ENCODE results near the gene SEMA3B.

DNA sequence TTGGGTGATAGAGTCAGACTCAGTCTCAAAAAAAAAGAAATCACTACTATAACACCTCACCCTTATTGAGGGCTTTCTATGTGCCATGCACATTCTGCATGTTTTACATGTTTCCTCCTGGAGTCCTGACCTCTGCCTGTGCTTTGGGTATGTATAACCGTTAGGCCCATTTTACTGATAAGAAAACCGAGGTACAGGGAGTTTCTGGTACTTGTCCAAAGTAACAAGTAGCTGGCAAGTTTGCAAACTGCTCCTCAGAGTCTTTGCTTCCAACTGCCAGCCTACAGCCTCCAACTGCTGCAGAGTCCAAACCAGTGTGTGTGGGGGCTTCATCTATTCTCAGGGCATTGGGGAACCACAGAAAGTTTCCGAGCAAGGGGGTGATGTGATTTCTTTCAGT, 36.6 kb upstream of the SEMA3B start:
- TF ChIP-seq KAT7 (CRISPR knock-in tag; IDR thresholded peaks at IDR 0.05; ENCODE audit: borderline replicate concordance) (no peak), FOXK1 (CRISPR knock-in tag; IDR thresholded peaks at IDR 0.05) (no peak), ZBTB21 (CRISPR knock-in tag; IDR thresholded peaks at IDR 0.05; ENCODE audit: borderline replicate concordance) (no peak), ZNF232 (CRISPR knock-in tag; IDR thresholded peaks at IDR 0.05) (no peak), IRF2 (CRISPR knock-in tag; IDR thresholded peaks at IDR 0.05; ENCODE audit: borderline replicate concordance, low read depth) (no peak), NFYB (CRISPR knock-in tag; conservative IDR thresholded peaks at IDR 0.05; ENCODE audit: low read depth) (no peak), ZNF671 (CRISPR knock-in tag; IDR thresholded peaks at IDR 0.05) (no peak)
- TF ChIP-seq, protein P1, sequence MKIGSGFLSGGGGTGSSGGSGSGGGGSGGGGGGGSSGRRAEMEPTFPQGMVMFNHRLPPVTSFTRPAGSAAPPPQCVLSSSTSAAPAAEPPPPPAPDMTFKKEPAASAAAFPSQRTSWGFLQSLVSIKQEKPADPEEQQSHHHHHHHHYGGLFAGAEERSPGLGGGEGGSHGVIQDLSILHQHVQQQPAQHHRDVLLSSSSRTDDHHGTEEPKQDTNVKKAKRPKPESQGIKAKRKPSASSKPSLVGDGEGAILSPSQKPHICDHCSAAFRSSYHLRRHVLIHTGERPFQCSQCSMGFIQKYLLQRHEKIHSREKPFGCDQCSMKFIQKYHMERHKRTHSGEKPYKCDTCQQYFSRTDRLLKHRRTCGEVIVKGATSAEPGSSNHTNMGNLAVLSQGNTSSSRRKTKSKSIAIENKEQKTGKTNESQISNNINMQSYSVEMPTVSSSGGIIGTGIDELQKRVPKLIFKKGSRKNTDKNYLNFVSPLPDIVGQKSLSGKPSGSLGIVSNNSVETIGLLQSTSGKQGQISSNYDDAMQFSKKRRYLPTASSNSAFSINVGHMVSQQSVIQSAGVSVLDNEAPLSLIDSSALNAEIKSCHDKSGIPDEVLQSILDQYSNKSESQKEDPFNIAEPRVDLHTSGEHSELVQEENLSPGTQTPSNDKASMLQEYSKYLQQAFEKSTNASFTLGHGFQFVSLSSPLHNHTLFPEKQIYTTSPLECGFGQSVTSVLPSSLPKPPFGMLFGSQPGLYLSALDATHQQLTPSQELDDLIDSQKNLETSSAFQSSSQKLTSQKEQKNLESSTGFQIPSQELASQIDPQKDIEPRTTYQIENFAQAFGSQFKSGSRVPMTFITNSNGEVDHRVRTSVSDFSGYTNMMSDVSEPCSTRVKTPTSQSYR (CRISPR knock-in tag; IDR thresholded peaks at IDR 0.05), result no peak
- TF ChIP-seq, protein P2, sequence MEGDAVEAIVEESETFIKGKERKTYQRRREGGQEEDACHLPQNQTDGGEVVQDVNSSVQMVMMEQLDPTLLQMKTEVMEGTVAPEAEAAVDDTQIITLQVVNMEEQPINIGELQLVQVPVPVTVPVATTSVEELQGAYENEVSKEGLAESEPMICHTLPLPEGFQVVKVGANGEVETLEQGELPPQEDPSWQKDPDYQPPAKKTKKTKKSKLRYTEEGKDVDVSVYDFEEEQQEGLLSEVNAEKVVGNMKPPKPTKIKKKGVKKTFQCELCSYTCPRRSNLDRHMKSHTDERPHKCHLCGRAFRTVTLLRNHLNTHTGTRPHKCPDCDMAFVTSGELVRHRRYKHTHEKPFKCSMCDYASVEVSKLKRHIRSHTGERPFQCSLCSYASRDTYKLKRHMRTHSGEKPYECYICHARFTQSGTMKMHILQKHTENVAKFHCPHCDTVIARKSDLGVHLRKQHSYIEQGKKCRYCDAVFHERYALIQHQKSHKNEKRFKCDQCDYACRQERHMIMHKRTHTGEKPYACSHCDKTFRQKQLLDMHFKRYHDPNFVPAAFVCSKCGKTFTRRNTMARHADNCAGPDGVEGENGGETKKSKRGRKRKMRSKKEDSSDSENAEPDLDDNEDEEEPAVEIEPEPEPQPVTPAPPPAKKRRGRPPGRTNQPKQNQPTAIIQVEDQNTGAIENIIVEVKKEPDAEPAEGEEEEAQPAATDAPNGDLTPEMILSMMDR (IDR thresholded peaks at IDR 0.05), result no peak
- TF ChIP-seq, protein P3, sequence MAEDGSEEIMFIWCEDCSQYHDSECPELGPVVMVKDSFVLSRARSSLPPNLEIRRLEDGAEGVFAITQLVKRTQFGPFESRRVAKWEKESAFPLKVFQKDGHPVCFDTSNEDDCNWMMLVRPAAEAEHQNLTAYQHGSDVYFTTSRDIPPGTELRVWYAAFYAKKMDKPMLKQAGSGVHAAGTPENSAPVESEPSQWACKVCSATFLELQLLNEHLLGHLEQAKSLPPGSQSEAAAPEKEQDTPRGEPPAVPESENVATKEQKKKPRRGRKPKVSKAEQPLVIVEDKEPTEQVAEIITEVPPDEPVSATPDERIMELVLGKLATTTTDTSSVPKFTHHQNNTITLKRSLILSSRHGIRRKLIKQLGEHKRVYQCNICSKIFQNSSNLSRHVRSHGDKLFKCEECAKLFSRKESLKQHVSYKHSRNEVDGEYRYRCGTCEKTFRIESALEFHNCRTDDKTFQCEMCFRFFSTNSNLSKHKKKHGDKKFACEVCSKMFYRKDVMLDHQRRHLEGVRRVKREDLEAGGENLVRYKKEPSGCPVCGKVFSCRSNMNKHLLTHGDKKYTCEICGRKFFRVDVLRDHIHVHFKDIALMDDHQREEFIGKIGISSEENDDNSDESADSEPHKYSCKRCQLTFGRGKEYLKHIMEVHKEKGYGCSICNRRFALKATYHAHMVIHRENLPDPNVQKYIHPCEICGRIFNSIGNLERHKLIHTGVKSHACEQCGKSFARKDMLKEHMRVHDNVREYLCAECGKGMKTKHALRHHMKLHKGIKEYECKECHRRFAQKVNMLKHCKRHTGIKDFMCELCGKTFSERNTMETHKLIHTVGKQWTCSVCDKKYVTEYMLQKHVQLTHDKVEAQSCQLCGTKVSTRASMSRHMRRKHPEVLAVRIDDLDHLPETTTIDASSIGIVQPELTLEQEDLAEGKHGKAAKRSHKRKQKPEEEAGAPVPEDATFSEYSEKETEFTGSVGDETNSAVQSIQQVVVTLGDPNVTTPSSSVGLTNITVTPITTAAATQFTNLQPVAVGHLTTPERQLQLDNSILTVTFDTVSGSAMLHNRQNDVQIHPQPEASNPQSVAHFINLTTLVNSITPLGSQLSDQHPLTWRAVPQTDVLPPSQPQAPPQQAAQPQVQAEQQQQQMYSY (CRISPR knock-in tag; IDR thresholded peaks at IDR 0.05), result no peak
